Measurements from ENCODE around the gene CORO7.
A peak's percentile ranks its signal among the peaks of the same experiment; 100 is the strongest.
"Not testable (repeated sequence)": the region's sequence is repeated elsewhere in the genome, so short reads cannot be mapped to it uniquely, and the experiment has no call there.

The CORO7 gene

GRCh38 chr16:4336701-4337539 lies 79.5 kb downstream of the CORO7 start:
- no peak for DNase-seq (ENCODE audit: low spot score)

GRCh38 chr16:4334724-4335495 lies 81.5 kb downstream of the CORO7 start:
- DNase-seq (ENCODE audit: low spot score): no peak

DNA sequence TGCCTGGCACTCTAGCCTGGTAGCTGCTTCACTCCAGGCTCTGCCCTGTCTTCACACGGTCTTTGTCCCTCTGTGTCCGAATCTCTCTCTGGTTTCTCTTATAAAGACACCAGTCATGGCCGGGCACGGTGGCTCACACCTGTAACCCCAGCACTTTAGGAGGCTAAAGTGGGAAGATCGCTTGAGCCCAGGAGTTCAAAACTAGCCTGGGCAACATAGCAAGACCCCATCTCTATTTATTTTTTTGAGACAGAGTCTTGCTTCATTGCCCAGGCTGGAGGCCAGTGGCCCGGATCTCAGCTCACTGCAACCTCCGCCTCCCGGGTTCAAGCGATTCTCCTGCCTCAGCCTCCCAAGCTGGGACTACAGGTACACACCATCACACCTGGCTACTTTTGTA lies 82.7 kb downstream of the CORO7 start:
- not testable (repeated sequence) for DNase-seq (ENCODE audit: low spot score)

GRCh38 chr16:4333308-4333638 lies 83.1 kb downstream of the CORO7 start:
- no peak for DNase-seq (ENCODE audit: low spot score)

DNA sequence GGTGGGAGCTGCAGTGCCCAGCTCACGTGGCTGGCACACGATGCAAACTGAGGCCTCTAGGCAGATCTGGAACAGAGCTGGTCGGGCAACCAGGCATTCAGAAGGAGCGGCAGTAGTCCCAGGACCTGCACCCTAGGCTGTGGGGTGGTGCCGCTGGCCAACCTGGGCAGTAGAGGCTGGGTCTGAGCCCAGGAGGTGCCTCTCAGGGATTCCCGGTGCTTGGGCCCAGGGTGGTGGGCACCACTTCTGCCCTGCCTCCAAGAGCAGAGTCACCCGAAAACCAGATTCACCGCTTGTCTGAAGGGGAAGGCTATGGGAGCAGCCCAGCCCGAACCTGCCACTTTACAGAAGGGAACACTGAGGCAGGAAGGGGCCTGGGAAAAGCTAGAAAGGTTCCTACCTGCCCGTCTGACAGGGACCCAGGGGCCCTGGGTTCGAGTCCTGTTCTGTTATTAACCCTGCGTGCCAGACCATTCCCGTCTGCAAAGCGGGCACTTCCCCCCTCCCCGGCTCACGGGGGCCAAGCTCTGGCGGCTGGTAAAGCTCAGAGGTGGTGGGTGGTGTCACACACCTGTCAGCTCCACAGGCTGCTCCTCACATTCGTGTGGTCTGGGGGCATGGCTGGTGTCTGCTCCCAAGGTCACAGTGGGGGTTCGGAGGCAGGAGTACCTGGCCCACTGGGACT lies 83.6 kb downstream of the CORO7 start:
- no peak for DNase-seq (ENCODE audit: low spot score)

DNA sequence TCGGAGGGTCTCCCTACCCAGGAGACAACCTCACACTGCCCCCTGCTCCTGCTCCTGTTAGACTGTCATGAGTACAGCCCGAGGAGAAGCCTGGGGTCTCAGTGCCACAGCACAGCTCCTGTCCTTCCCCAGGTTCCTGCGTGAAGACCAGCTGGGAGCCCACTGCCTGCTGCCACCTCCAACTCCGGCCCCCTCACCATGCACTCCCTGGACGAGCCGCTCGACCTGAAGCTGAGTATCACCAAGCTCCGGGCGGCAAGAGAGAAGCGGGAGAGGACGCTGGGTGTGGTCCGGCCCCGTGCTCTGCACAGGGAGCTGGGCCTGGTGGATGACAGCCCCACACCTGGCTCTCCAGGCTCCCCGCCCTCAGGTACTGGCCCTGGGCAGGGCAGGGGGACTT lies 84.3 kb downstream of the CORO7 start:
- no peak for DNase-seq (ENCODE audit: low spot score)

- peak; percentile 62 for DNase-seq (ENCODE audit: low spot score)
Measured at GRCh38 chr16:4330277-4330874, 86.0 kb downstream of the CORO7 start.

DNA sequence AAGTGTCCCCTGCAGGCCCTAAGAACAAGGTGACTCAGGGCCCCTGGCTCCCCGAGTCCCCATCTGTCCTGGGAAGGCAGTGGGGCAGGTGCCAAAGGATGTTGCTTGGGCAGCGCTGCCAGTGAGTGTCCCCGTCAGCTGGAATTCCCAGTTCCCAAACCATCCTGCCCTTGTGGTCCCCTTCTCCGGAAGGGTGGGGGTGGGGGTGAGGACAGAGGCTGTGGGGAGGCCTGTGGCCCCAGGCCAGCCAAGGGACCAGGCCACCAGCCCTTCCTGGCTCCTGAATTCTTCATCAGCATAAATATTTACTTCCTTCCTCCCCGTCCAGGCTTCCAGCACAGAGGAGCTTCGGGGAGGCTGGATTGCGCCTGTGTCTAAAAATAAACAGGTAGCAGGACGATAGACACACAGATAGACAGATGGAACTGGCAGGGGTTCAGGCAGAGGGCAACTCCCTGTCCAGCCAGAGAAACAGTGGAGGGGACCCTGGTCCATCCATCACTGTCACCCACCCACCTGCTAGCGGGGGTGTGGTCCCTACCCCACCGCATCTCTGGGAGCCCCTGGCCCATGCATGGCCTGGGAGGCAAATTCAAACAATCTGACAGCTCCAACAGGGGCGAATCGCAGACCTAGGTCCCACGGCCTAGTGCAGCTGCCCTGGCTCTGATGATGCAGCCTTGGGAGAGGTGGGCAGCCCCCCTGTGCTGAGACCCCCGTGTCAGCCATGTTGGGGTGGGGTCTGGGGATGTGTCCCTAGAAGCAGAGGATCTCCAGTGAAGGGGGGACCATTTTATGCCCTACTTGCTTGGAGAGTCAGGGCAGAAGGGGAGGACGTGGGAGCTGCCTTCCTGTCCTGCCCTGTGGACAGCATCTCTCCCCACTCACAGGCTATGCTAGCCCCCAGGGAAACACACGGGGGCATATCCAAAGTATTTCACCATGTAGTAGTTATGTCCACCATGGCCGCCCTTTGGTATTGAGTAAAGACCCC lies 87.3 kb downstream of the CORO7 start:
- peak; percentile 48 for DNase-seq (ENCODE audit: low spot score)

DNA sequence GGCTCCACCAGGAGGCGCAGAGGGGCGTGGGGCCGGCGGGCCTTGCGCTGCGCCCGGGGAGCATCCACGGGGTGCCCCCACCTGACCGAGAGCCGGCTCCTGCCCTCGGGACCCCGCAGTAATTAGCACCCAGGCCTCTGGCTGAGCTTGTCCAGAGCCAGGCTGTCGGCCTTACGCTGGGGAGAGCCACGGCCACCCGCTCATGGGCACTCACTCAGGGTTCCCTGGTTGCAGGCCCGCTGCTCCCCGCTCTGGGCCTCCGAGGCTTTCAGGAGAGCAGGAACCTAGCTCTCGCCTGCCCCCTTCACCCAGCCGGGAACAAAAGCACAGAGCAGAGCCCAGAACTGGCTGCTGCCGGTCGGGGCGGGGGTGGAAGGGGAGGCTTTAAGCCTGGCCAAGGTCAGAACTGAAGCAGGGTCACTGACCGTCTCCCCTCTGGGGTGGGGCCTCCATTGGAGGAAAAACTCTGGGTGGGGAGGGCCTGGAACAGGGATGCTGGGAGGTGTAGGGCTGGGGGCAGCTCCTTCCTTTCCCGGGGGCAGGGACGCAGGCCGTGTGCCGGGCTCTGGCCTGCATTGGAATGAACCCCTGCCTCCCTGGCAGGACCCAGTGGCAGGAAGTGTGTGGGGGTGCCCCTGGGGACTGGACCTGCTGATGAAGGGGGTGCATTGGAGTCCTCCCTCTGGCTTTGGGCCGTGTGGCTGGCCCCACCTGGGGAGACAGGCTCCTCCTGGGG lies 88.2 kb downstream of the CORO7 start:
- DNase-seq (ENCODE audit: low spot score): peak; percentile 87

- DNase-seq (ENCODE audit: low spot score): no peak
Measured at GRCh38 chr16:4327386-4328045, 88.9 kb downstream of the CORO7 start.

DNA sequence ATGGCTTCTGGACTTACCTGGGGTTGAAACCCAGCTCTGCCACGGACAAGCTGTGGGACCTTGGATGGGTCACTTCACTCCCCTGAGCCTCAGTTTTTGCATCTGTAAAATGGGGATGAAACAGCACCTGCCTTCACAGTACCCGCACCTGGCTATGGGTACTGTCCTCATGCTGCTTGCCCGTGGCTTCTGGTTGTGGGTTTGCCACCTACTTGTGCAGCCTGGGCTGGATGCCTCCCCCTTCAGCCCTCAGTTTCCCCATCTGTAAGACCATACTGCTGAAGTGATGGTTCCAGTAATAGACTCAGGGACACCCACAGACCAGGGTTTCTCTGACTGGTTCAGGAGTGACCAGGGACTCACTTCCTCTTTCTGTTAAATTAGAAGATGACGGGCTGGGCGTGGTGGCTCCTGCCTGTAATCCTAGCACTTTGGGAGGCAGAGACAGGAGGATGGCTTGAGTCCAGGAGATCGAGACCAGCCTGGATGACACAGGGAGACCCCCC lies 91.1 kb downstream of the CORO7 start:
- no peak for DNase-seq (ENCODE audit: low spot score)

DNA sequence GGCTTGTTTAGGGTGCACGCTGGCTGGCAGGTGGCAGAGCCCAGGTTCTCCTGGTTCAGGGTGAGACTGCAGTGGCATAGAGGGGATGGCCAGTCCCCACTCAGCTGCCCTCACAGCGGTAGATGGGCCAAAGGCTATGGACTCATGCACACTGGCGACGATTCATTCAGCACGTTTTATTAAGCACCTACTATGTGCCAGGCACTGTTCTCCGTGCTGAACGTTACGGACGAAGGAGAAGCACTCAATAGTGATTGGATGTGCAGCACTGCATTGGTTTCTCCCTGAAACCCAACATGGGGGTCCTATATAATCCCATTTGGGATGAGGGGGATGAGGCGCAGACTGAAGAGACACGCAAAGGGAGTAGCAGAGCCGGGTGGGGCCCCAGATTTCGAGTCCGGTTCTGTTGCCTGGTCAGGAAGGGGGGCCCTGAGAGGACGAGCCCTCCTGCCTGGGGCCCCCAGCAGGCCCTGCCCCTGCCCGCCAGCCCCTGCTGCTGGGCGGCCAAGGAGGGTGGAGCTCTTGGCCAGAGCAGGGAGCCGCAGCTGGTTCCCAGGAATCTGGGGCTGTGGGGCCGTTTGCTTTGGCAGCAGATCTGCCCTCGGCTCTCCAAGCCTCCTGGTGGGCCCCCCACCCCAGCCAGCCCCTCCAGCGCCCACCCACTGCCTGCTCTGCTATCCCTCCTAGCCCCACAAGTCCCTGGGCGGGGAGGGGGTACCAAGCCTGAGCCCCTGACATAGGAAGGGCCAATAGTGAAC lies 91.7 kb downstream of the CORO7 start:
- DNase-seq (ENCODE audit: low spot score): no peak

- DNase-seq (ENCODE audit: low spot score): peak; percentile 76
Measured at GRCh38 chr16:4323845-4324488, 92.4 kb downstream of the CORO7 start.

- peak; percentile 64 for DNase-seq (ENCODE audit: low spot score)
Measured at GRCh38 chr16:4323071-4323844, 93.1 kb downstream of the CORO7 start.

- DNase-seq (ENCODE audit: low spot score): no peak
Measured at GRCh38 chr16:4322121-4323052, 94.0 kb downstream of the CORO7 start.

DNA sequence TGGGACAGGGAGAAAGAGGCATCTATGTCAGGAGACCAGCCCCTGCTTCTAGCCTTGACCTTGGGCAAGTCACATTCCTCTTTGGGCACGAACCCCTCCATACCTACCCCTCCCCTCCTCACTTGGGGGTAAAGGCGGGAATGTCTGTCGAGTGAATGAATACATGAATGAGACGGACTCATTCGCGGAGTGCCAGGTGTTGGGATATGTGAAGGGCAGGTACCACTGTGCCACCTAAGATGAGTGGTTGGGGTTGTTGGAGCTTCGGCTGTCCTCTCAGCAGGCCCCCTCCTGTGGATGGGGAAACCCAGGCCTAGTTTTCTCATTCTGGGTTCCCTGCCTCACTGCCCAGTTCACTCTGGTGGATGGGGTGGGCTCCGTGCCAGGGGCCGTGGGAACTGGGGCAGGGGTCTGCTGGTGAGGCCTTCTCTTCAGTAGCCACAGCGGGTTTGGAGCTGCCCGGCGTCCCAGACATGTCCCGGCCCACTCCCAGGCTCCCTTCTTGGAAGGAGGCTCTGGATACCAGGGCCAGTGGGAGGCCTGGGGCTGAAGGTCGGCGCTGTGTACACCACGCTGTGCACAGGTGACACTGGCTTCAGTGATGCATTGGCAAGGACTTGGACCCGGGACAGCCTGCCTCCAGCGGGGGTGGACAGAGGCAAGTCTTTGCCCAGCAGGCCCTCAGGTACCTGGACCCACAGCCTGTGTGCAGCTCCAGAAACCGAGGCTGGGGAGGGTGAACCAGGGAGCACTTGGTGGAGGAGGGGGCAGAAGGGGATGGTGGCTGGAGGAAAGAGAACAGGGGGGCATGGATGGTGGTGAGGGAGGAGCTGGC lies 94.9 kb downstream of the CORO7 start:
- DNase-seq (ENCODE audit: low spot score): no peak
